GM19463 (cell line): Measurements from ENCODE around the gene MAGEA9.
"Not testable (repeated sequence)": the region's sequence is repeated elsewhere in the genome, so short reads cannot be mapped to it uniquely, and the experiment has no call there.

Experiments used
- ATAC-seq: cut with Tn5 transposase; IDR thresholded peaks from one replicate; pipeline ENCODE4 v1.9.1; 2021; ENCODE audit warnings: mild to moderate bottlenecking, moderate library complexity; ENCODE audit not compliant: unreplicated experiment

MAGEA9 gene, protein sequence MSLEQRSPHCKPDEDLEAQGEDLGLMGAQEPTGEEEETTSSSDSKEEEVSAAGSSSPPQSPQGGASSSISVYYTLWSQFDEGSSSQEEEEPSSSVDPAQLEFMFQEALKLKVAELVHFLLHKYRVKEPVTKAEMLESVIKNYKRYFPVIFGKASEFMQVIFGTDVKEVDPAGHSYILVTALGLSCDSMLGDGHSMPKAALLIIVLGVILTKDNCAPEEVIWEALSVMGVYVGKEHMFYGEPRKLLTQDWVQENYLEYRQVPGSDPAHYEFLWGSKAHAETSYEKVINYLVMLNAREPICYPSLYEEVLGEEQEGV

DNA sequence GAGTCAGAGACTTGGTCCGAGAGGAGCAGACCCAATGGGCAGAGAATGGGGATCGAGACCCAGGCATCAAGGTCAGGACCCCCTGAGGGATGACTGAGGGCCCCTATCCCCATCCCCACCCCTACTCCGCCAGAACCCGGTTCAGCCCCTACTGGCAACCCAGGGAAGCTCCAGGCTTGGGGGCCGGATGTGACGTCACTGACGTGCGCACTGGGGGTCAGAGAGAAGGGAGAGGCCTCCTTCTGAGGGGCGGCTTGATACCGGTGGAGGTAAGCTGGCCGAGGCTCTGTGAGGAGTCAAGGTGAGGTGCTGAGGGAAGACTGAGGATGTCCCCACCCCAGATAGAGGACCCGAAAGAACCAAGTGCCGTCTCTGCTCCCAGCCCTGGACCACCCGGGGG is at the start of gene MAGEA9:
TSS of gene MAGEA9 (plus strand) at position 204 of the 400 bp plus-strand sequence. CDS start 4,281 bp downstream, outside the sequence.
- not testable (repeated sequence) for ATAC-seq

DNA sequence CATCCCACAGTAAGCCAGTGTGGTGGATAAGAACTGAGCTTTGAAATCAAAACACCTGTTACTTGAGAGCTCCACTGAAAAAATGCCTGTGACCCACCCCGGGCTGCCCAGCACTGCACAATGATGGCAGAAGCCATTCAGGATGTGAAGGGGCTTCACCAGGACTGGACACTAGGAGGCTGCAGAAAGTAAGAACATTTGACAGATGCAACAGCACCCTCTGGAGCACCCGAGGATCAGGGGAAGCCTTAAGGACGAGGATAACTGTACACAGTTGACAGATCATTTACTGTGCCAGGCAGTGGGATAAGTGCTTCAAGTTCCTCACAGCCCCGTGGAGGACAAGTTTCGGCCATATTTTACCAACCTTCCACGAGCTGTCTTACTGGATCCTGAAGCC is 39.5 kb upstream of the MAGEA9 start:
- ATAC-seq = not testable (repeated sequence)

DNA sequence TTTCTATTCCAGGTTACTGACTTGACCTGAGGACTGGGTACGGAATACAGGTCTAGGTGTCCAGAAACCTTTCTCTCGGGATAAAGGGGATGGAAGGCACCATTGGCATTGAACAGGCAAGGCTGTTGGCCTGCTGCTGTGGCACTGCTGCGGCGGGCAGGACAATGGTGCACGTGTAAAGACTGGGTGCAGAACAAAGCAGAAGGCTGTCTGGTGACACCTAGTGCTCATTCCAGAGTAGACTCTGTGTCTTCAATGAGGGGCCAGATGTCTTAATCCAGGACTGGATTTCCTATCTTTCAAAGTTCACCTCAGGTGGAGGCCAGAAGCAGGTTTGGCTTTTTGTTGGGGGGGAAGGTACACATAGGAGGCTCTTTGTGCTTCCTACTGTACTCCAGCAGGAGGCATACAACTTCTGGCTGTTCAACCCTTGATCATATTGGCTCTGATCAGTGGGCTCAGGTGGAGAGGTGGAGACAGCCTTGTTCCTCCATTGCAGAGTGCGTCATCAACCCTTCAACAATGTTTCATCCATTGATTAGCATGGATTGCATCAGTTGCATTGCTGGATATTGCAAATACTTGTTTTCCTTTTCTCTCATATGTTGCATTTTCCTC is 35.2 kb upstream of the MAGEA9 start:
- peak; percentile 69 for ATAC-seq

DNA sequence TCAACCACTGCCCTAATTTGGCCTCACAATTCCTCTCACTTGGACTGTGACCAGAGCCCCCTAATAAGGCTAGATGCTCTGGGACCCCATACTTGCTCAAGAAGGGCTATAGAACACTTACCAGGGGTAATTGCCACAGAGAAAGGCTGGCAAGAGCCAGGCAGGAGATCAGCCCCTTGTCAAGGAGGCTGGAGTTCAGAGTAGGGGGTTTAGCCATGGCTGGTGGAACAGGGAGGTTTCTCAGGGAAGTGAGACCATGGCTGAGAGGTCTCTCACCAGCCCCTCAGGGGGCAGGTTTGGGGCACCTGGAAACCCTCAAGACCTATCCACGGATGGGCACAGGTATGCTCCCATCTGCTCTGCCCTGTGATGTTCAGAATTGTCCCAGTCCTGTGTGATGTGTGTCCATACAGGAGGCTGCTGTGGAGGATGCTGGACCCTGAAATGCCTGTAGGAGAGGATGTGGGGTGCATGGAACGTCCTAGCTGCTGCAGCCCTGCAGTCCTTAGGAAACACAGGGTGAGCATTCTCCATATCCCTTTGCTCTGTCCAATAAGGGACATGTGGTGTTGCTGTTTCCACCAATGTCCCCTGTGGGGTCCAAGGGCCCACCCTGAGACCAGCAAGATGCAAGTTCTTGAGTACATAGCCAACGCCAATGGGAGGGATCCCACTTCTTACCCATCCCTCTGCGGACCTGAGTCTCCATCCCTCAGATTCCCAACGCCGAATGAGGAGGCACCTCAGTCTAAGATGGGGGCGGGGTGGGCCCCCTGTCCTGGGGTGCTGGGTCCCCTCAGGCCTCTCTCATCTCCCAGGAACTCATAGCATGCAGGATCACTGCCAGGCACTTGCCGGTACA is 24.3 kb upstream of the MAGEA9 start:
- no peak for ATAC-seq

DNA sequence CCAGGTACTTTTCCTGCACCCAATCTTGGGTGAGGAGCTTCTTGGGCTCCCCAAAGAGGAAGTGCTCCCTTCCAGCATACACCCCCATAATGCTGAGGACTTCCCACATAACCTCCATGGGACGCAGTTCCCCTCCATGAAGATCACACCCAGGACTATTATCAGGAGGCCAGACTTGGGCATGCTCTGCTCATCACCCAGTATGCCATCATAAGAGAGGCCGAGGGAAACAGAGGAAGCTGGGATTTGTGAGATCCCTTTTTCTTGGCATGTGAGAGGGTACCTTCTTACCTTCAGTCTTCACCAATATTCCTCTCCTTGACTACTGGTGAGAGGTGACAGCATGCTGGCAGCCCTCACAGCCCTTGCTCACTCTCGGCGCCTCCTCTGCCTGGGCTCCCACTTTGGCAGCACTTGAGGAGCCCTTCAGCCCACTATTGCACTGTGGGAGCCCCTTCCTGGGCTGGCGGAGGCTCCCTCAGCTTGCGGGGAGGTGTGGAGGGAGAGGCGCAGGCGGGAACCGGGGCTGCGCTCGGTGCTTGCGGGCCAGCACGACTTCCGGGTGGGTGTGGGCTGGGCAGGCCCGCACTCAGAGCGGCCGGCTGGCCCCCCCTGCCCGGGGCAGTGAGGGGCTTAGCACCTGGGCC is 23.5 kb upstream of the MAGEA9 start:
- ATAC-seq = no peak

DNA sequence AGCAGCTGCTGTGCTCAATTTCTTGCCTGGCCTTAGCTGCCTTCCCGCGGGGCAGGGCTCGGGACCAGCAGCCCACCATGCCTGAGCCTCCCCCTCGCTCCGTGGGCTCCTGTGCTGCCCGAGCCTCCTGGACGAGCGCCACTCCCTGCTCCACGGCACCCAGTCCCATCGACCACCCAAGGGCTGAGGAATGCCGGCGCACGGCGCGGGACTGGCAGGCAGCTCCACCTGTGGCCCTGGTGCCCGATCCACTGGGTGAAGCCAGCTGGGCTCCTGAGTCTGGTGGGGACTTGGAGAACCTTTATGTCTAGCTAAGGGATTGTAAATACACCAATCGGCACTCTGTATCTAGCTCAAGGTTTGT is 23.0 kb upstream of the MAGEA9 start:
- ATAC-seq = not testable (repeated sequence)

DNA sequence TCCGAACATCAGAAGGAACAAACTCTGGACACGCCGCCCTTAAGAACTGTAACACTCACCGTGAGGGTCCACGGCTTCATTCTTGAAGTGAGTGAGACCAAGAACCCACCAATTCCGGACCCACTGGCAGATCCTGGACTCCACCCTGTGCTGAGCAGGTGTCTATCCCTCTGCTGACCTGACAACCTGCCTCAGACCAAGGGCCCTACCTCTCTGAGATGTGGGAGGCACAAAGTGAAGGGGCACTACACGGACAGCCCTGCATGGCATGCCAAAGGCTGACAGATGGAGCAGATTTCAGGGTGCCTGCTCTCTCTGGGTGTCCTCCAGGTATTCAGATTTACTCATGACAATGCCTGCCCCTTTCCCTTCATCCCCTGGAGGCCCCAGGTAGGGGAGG is 21.9 kb upstream of the MAGEA9 start:
- ATAC-seq = no peak

DNA sequence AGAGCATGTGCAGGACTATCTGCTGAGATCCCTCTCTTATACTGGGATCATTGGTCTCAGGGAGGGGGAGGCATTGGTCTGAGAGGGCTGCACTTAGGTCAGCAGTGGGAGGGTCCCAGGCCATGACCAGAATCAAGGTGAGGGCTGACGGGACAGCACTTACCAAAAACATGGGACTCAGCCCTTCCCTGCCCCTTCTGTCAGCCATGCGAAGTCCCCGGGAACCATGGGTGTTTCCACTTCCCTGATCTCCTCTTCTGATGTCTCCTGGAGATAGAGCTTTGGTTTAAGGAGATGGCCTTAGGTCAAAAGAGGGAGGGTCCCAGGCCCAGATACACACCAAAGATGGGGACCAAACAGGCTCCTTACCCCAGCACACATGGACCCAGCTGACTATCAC is 20.8 kb upstream of the MAGEA9 start:
- no peak for ATAC-seq

DNA sequence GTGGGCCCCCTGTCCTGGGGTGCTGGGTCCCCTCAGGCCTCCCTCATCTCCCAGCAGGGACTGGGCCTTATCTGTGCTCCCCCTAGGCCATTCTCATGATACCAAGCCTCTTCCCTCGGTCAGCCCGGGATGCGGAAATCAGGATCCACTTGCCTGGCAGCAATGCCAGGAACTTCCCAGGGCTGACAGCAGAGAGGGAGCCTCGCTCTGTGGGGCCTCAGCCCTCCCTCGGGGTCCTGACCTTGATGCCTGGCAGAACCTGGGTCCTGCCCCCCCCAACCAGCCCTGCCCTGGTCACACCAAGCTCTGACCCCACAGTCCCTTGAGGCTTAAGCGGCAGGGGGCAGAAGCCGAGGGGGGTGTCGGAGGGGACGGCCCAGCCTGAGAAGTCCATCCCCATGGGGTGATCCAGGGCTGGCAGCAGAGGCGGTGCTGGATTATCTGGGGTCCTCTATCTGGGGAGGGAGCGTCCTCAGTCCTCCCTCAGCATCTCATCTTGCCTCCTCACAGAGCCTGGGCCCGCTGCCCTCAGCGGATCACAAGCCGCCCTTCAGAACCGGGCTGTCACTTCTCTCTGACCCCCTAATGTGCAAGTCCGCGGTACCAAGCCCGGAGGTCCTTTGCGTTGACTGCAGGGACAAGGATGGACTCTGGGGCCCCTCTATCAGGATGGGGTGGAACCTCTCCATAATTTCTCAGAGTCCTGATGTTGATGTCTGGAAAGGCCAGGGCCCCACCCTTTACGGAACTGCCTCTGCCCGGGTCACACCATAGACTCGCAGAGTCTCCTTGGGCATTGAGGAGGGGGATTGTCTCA is 19.7 kb upstream of the MAGEA9 start:
- not testable (repeated sequence) for ATAC-seq

DNA sequence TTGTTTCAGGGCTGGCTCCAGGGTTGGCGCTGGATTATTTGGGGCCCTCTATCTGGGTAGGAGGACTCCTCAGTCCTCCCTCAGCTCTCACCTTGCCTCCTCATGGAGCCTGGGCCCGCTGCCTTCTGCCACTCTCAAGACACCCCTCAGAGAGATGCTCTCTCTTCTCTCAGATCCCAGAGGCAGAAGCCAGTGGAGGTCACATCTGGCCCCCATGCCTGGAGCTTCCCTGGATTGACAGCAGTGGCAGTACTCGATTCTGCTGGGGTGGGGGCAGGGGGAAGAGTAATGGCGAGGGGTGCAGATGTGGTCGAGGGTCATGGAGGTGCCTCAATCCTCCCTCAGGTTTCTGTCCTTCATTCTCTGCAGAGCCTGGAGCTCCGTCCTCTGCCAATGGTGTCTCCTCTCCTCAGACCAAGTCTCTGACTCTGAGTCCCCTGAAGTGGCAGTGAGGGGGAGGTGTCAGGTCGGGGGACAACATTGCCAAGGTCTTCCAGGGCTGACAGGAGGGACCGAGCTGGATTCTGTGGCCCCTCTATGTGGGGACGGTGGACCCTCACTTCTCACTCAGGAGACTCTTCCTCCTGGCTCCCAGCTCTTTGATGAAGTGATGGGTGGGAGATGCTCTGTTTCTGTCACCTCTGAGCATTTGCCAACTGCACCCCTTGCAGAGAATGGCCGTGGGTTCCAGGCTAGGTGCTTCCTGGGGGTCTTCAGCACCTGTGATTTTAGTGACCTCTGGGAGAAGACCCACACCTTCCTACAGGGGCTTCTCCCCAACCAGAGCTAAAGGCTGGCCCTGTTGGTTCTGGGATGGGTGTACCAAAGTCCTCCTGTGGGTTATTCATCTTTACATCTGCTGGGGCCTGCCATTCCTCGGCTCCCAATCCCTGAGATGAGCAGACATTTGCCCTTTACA is 18.8 kb upstream of the MAGEA9 start:
- ATAC-seq = no peak

DNA sequence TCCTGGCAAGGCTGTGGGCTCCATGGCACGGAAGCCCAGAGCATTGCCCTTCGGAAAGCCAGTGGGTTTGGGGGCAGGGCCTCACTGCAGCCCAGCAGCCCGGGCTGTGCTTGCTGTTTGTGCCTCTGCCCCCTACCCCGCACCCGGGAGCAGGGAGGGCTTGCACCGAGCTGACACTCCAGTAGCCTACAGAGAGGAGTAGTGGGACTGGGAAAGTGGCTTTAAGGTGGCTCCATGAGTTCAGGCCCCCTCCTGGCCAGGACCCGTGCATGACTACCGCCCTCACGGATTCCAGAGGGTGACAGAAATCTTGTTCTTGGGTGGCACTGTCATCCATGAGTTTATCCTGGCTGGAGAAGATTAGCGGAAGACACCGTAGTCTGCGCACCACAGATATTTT is 11.4 kb upstream of the MAGEA9 start:
- ATAC-seq = not testable (repeated sequence)

DNA sequence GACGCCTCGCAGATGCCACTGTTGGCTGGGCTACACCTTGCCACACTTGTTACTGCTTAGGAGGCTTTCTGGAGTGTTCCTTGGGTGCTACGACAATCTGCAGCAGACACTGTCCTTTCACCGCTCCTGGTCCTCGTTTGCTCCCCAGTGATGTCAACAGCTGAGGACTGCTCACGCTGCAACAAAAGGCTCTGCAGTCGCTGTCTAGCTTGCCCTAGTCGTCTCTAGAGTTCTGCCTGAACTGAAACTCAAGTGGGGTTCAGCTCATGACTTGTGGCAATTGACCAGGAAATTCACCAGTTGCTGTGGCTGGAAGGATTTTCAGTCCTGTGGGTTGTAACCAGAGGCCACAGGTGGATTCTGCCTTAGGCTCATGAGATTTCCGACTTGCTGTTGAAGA is 8.7 kb upstream of the MAGEA9 start:
- not testable (repeated sequence) for ATAC-seq

DNA sequence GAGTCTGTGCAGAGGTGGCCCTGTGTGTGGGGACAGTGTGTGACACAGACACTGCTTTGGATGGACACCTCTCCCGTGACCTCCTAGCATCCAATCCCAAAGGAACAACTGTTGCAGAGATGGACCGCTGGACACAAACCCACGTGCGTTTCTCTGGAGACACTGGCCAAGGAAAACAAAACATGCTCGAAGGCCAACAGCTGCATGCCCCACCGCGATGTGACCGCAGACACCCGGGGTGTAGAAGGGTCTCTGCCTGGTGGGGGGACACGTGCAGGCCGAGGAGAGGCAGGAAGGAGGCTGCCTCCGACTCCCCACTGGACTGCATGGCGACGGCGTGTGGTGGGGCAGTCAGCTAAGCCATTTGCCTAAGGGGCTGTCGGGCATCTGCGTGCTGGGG is 8.0 kb upstream of the MAGEA9 start, which contains the start of gene HSFX1:
TSS of gene HSFX1 (plus strand) at position 301 of the 400 bp plus-strand sequence. CDS start 614 bp downstream, outside the sequence.
- not testable (repeated sequence) for ATAC-seq

DNA sequence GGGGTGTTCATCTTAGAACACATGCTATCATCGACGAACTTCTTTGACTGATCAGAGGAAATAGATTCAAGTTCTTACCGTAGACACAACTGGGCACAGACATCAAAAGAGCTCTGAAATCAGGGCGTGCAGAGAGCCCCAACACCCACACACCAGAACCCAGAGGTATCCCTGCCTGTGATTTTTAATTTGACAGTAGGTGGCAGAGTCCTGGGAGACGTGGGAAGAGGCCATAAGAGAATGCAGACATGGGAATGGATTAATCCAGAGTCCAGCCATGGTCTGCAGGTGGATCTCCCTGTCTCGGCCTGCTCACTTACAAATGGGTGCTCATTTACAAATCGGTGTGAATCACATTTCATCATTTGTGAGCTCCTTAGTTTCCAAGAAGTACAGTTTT is 3.7 kb upstream of the MAGEA9 start:
- ATAC-seq = not testable (repeated sequence)

DNA sequence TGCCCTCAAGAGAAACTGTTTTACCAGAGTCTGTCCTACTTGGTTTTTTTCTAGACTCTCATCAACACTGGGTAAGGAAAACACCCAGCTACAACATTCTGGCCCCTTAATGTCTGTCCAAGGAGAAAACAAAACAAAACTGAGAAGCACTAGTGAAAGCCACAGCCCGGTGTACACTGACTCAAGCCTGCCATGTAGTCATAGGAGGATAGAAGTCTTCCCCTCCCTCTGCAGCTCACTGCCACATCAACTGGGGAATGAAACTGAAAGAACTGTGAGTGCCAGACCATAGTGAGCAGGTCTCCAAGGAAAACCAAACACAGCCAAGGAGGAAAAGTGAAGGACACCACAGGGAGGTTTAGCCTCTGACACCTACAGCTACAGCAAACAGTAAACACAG is 13.8 kb downstream of the MAGEA9 start:
- peak; percentile 100 for ATAC-seq

DNA sequence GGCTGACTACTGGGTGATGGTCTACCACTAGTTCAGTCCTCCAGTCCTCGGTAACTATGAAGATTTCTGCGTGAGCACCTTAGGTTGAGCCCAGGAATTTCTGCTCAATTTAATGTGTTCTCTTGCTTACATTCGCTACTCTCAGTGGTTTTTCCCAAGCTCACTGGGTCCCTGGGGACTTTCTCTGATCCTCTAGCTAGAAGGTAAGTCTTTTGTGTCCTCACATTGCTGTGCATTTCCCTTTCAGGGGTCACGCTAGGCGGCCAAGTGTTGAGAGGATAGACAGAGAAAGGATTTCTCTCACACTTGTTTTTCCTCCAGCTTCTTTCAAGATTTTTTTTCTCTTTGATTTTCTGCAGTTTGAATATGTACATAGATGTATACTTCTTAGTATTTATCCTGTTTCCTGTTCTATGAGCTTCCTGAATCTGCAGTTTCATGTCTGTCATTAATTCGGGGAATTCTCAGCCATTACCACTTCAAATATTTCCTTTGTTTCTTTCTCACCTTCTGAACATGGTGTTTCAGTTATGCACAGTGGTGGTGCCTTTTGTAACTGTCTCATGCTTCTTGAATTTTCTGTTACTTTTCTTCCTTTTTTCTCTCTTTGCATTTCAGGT is 17.5 kb downstream of the MAGEA9 start:
- ATAC-seq = no peak

DNA sequence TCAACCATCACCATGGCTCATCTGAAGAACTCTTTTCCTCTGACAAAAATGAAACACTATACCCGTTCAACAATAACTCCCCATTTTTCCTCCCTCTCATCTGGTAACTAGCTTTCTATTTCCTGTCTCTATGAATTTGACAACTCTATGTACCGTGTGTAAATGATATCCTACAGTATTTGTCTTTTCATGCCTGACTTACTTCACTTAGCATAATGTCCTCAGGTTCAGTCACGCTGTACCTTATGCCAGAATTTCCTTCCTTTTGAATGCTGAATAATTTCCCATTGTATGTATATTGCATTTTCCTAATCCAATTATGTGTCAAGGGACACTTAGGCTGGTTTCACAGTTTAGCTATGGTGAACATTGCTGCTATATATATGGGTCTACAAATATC is 18.2 kb downstream of the MAGEA9 start:
- ATAC-seq = no peak

DNA sequence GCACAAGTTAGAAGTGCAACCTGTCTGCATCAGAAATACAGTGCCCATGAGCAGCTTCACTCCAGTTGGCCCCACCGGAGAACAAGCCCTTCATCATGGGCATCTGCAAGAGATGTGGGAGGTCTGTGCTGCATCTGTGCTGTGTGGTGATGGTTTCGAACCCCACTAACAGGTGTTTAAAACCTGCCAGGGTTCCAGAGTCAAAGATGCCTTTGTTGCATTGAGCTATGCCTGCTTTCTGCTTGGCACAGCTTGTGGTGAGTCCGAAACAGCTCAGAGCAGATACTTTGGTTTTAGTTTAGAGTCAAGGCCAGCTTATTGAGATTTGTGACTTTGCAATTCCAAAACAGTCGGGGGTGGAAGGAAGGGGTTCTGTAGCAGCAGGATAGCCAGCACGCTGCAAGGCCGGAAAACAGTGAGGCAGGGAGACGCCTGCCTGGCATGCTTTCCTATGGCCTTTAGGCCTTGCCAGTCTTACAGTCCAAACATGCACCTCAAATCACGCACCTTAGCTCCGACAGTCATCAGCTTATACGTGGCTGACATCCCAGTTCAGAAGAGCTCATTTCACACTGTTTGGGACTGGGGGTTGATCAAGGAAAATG is 21.8 kb downstream of the MAGEA9 start:
- no peak for ATAC-seq
